ENCODE results near the gene TXLNG.
A peak's percentile ranks its signal among the peaks of the same experiment; 100 is the strongest.

GRCh38 chrX:16786791-16787735, 797 bp downstream of the TXLNG start:
- TF ChIP-seq POLR2AphosphoS5 (IDR thresholded peaks at IDR 0.05), result peak in 1 of 2 donors; percentile 38
- no peak for TF ChIP-seq CTCF (IDR thresholded peaks at IDR 0.05)
- no peak for TF ChIP-seq EP300 (IDR thresholded peaks at IDR 0.05)
- TF ChIP-seq POLR2A (IDR thresholded peaks at IDR 0.05; ENCODE audit: low read depth), result no peak
